HG03045 (cell line): ENCODE results near the gene AGTR1.
"Not testable (repeated sequence)": the region's sequence is repeated elsewhere in the genome, so short reads cannot be mapped to it uniquely, and the experiment has no call there.

ENCODE experiments used
- ATAC-seq: cut with Tn5 transposase; IDR thresholded peaks from one replicate; pipeline ENCODE4 v1.9.1; 2021; ENCODE audit warnings: mild to moderate bottlenecking, moderate library complexity; ENCODE audit not compliant: unreplicated experiment

Gene AGTR1

GRCh38 chr3:148717885-148718561 is 20.3 kb downstream of the AGTR1 start:
- ATAC-seq: no peak

- ATAC-seq: no peak
These were observed 21.5 kb downstream of the AGTR1 start for GRCh38 chr3:148718982-148719862.

GRCh38 chr3:148720873-148721272 is 23.2 kb downstream of the AGTR1 start:
- ATAC-seq: no peak

GRCh38 chr3:148723631-148724030 is 25.9 kb downstream of the AGTR1 start:
- ATAC-seq: no peak

GRCh38 chr3:148727231-148727630 is 29.5 kb downstream of the AGTR1 start:
- ATAC-seq: no peak

- ATAC-seq: no peak
These were observed 31.1 kb downstream of the AGTR1 start for GRCh38 chr3:148728753-148729152.

GRCh38 chr3:148729476-148730055 is 31.9 kb downstream of the AGTR1 start:
- no peak for ATAC-seq

GRCh38 chr3:148730676-148731075 is 33.0 kb downstream of the AGTR1 start:
- no peak for ATAC-seq

- ATAC-seq: no peak
These were observed 37.9 kb downstream of the AGTR1 start for GRCh38 chr3:148735597-148735996.

GRCh38 chr3:148736086-148736485 is 38.4 kb downstream of the AGTR1 start:
- no peak for ATAC-seq

- no peak for ATAC-seq
These were observed 39.4 kb downstream of the AGTR1 start for GRCh38 chr3:148737104-148737530.

- no peak for ATAC-seq
These were observed 42.0 kb downstream of the AGTR1 start for GRCh38 chr3:148739720-148740119.

- no peak for ATAC-seq
These were observed 42.6 kb downstream of the AGTR1 start for GRCh38 chr3:148740291-148740690.

GRCh38 chr3:148741219-148741618 is 43.5 kb downstream of the AGTR1 start:
- ATAC-seq: no peak

- ATAC-seq: no peak
These were observed 44.4 kb downstream of the AGTR1 start for GRCh38 chr3:148742118-148742517.

GRCh38 chr3:148746053-148746452 is 48.4 kb downstream of the AGTR1 start:
- ATAC-seq: no peak

GRCh38 chr3:148748283-148748682 is 50.6 kb downstream of the AGTR1 start:
- ATAC-seq: no peak

- no peak for ATAC-seq
These were observed 52.6 kb downstream of the AGTR1 start for GRCh38 chr3:148750296-148750695.

GRCh38 chr3:148751461-148751860 is 53.8 kb downstream of the AGTR1 start:
- no peak for ATAC-seq

GRCh38 chr3:148753385-148753784 is 55.7 kb downstream of the AGTR1 start:
- not testable (repeated sequence) for ATAC-seq

GRCh38 chr3:148755570-148755969 is 57.9 kb downstream of the AGTR1 start:
- ATAC-seq: no peak

GRCh38 chr3:148756311-148756710 is 58.6 kb downstream of the AGTR1 start:
- ATAC-seq: no peak
